ENCODE measurements around the gene TMEM236. TPM values are rescaled to one million over a fixed set of nuclear protein-coding genes. Genes with fewer than 3 reads are reported as not detected.
"Not testable (repeated sequence)": the region's sequence is repeated elsewhere in the genome, so short reads cannot be mapped to it uniquely, and the experiment has no call there.

Gene TMEM236, protein sequence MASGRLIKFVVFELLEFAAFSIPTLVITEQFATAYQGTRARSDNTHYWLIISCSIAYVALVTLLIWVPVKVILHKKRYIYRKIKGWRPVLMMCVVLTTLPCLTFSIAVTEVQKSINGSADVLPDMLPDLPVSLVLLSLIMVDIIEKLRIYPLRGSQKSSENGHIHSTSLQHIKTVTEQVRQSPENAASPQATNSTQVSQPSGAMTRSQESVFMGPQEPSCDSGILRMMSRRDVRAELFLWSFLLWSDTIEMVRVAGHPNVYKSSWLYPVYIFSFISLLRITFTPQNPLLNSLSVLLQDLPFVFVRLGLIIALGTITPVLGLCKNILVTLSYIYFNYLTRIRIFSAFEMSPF
- not detected in 2 replicates for total RNA-seq (2014; rRNA removed; shearing (Covaris generic))

DNA sequence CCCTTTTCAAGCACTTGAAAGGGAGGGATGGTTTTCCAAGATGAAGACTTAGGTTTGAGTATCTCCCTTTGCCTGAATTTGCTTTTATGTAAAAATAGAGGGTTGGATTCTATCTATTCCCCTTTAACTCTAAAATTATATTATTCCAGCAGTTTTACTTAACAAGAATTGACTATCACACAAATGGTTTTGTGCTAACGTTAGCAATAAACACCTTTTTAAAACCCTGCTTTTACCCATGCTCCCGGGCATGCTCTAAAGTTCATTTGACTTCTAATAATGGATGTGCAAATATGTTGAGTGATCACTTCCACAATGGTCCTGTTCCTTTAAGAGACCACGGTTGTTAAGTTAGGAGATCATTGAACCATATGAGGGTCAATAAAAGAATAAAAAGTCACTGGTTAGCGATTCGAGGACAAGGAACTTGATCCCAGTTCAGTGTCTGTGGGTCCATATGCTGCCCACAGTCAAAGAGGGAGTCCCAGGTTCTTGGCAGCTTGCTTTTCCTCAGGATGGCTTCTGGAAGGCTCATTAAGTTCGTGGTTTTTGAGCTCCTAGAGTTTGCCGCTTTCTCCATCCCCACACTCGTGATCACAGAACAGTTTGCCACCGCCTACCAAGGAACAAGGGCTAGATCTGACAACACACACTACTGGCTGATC is at the start of gene TMEM236:
Gene TMEM236 (plus strand): TSS at position 421 of the 665 bp plus-strand sequence. CDS start 95 bp downstream, at position 516.
- no peak for DNase-seq (ENCODE audit: low spot score)

GRCh38 chr10:17703706-17704105 is 48.3 kb upstream of the TMEM236 start:
- no peak for DNase-seq (ENCODE audit: low spot score)

DNA sequence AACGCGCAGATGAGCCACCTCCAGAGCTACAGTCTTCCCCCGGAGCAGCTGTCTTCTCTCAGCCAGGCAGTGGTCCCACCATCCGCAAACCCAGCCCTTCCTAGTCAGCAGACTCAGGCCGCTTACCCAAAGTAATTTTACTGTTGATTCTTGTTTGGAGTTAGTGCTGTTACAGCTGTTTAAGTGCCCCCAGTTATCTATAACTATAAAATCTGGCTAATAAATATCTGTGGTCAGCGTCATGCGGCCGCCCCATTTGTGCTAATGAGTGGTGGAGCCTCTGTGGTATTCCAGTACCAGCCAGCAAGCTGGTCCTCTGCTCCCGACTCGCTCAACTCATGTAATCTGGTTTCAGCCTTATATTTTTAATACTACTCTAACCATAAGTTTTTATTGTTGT is 43.2 kb upstream of the TMEM236 start:
- no peak for DNase-seq (ENCODE audit: low spot score)

DNA sequence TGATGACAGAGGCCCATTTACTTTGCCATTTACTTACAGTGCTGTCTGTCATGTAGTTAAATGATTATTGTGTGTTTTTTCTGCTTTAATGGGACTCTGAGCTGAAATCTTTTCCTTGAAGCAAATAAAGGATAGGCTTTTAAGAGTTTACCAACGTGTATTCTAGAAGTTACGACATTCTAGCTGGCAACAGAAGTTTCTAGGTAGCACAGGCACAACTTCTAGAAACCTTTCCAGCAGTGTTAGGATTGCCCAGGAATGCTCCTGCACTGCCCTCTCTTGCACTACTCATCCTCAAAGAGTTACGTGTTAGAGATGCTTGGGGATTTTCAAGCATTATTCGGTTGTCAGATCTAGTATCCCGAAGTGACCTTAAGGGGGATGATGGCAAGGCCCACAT is 42.5 kb upstream of the TMEM236 start:
- no peak for DNase-seq (ENCODE audit: low spot score)

- no peak for DNase-seq (ENCODE audit: low spot score)
These were observed 41.8 kb upstream of the TMEM236 start for GRCh38 chr10:17710181-17710580.

DNA sequence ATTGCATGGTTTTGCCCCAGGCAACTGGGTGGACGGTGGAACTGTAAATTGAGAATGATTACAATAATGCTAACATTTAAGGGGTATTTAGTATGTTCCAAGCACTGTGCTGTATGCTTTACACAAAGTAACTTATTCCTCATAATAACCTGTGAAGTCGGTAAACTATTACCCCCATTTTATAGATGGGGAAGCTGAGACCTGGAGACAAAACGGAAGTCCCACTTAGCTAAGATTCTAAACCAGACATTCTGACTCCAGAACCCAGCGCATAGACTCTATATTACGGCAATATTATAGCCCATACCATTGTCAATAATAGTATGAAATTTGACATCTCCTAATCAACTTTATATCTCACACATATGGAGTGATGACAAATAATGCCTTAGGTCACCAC is 39.9 kb upstream of the TMEM236 start:
- no peak for DNase-seq (ENCODE audit: low spot score)

- DNase-seq (ENCODE audit: low spot score): no peak
These were observed 39.1 kb upstream of the TMEM236 start for GRCh38 chr10:17712717-17713471.

DNA sequence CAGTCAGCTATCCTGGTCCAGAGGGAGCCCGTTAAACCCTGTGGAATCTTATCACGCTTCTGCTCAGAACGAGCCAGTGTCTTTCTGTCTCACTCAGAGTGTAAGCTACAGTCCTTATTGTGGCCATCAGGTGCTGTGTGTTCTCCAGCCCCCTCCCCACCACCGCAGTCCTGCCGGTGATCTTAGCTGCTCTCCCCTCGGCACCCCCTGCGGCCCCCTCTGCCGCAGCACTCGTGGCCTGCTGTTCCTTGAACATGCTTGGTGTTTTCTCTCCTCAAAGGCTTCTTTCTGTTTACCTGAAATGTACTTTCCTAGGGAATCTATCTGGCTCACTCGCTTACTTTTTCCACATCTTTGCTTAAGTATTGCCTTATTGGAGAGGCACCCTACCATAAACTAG is 38.2 kb upstream of the TMEM236 start:
- DNase-seq (ENCODE audit: low spot score): no peak

- DNase-seq (ENCODE audit: low spot score): no peak
These were observed 35.8 kb upstream of the TMEM236 start for GRCh38 chr10:17716161-17716560.

DNA sequence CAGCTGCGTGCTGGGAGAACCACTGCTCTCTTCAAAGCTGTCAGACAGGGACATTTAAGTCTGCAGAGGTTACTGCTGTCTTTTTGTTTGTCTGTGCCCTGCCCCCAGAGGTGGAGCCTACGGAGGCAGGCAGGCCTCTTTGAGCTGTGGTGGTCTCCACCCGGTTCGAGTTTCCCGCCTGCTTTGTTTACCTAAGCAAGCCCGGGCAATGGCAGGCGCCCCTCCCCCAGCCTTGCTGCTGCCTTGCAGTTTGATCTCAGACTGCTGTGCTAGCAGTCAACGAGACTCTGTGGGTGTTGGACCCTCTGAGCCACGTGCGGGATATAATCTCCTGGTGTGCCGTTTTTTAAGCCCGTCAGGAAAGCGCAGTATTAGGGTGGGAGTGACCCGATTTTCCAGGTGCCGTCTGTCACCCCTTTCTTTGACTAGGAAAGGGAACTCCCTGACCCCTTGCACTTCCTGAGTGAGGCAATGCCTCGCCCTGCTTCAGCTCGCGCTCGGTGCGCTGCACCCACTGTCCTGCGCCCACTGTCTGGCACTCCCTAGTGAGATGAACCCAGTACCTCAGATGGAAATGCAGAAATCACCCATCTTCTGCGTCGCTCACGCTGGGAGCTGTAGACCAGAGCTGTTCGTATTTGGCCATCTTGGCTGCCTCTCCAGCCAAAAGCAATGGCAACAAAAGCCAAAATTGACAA is 29.5 kb upstream of the TMEM236 start:
- DNase-seq (ENCODE audit: low spot score): not testable (repeated sequence)

DNA sequence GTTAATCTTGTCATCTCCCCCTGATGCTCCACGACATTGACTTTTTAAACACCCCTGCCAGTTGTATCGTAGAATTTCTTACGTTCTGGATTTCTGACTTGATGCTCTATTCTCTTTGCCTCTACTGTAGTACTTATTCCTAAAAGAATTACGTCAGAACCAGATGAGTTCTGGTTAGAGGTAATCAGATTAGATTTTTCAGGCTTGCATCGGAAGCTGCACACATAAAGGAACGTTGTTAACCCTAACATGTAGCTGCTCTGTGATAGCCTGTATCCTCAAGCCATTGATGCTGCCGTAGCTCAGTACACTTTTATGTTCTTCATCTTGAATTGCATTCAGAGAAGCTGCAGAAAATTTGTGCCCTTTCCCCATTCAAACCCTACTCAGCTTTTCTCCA is 26.3 kb upstream of the TMEM236 start:
- no peak for DNase-seq (ENCODE audit: low spot score)

GRCh38 chr10:17729630-17730029 is 22.4 kb upstream of the TMEM236 start:
- DNase-seq (ENCODE audit: low spot score): no peak

DNA sequence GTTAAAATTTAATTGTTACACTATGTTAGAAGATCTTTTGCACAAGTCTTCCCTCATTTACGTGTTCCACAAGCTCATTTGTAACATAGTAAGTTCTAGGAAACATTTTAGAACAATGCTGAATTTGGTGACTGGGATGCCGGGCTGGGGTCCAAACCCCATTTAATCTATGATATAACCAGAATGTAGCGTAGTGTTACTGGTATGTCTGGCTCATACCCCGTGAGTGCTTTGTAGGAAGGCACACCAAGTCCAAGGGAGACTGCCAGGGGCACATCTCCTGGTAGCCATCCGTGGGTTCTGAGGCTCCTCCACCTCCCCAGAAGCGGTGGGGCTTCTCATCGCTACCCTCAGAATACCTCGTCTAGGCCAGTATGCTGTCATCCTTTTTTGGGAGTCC is 21.3 kb upstream of the TMEM236 start:
- DNase-seq (ENCODE audit: low spot score): no peak

GRCh38 chr10:17731331-17732020 is 20.5 kb upstream of the TMEM236 start:
- no peak for DNase-seq (ENCODE audit: low spot score)

- DNase-seq (ENCODE audit: low spot score): no peak
These were observed 18.4 kb upstream of the TMEM236 start for GRCh38 chr10:17733620-17734019.

DNA sequence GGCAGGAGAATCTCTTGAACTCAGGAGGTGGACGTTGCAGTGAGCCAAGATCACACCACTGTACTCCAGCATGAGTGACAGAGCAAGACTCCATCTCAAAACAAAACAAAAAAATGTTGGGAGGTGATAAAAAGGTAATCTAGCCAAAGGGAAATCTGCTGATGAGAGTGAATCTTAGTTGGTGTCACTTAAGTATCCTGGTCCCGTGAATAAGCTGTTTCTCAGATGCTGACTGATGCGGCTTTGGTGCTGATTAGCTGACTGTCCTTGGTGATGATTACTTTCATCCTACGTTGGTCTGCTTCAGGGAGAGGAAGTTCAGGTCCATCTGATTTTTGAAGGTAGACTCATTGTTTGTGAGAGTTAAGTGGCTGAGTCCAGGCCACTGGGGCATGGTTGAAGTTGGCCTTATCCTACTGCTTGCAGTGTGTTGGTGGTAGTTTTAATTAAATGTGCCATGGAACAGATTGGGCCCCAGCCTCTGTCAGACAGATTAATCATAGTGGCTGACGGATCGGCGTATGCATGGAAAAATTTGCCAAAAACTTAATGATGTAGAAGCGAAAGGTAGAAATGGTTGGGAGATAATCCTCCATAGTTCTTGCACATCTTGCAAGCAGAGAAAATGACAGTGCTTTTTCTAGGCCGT is 17.4 kb upstream of the TMEM236 start:
- no peak for DNase-seq (ENCODE audit: low spot score)

DNA sequence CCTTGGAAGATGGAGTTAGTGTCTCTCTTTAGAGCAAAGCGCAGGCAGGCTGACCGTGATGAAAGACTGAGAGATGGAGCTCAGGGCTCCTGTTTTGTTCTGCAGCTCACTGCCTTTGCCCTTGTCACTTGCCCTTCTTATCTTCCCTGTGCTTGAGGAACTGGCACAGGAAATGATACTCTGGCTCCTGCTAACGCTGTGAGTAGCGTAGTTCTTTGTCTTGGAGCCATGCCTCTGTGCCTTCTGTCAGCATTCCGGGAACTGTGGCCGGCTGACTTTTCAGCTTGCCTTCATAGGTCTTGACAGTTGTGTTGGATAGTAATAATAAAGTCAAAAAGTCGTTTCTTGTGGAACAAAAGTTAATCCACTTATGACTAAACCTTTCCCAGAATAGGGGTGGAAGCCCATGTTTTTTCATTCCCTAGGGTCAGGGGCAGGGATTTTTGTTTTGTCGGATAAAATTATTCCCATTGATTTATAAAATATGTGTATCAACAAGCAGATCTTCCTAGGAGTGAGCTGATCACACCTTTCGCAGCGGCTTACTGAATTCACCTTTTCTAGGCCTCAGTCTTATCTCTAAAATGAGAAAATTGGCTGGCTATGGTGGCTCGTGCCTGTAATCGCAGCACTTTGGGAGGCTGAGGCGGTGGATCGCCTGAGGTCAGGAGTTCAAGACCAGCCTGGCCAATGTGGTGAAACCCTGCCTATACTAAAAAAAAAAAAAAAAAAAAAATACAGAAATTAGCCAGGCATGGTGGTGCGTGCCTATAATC is 16.6 kb upstream of the TMEM236 start:
- DNase-seq (ENCODE audit: low spot score): no peak

GRCh38 chr10:17736223-17736622 is 15.8 kb upstream of the TMEM236 start:
- no peak for DNase-seq (ENCODE audit: low spot score)

- peak; percentile 35 for DNase-seq (ENCODE audit: low spot score)
These were observed 14.7 kb upstream of the TMEM236 start for GRCh38 chr10:17737027-17737965.
